Small intestine (tissue), 7 donors: ENCODE data around the gene FGF19. TPM values are rescaled to one million over a fixed set of nuclear protein-coding genes. Genes with fewer than 3 reads are reported as not detected.

Experiments
- DNase-seq, 2 donors: peaks; one replicate each; pipeline versions ENCODE4 v3.0.0 to v3.0.0-alpha.2; 2013
- FAIRE-seq: peaks from 2 replicates; lab custom pipeline; 2012; peaks lifted over from hg19 to GRCh38; lab: Jason Lieb, UNC
- H3K27ac ChIP-seq, 3 donors: one replicate each; pipeline ENCODE4 v1.5.1; 2013; ENCODE audit warnings: low read length in 2 of 3, mild to moderate bottlenecking in 2 of 3, control low read depth in 1 of 3, inconsistent platforms in 1 of 3, low read depth in 1 of 3, moderate library complexity in 1 of 3
- H3K27me3 ChIP-seq, 3 donors: one replicate each; pipeline ENCODE4 v1.6.1; 2013; ENCODE audit warnings: low read length in 3 of 3, inconsistent platforms in 1 of 3; ENCODE audit not compliant: control insufficient read depth in 3 of 3, insufficient read depth in 3 of 3
- H3K36me3 ChIP-seq, 3 donors: one replicate each; pipeline ENCODE4 v1.6.1; 2013; ENCODE audit warnings: low read length in 3 of 3, inconsistent platforms in 1 of 3, low read depth in 1 of 3, mild to moderate bottlenecking in 1 of 3, moderate library complexity in 1 of 3; ENCODE audit not compliant: control insufficient read depth in 3 of 3, insufficient read depth in 2 of 3
- H3K4me1 ChIP-seq, 3 donors: one replicate each; pipeline ENCODE4 v1.6.1; 2013; ENCODE audit warnings: low read length in 2 of 3, inconsistent platforms in 1 of 3, low read depth in 1 of 3, mild to moderate bottlenecking in 1 of 3, moderate library complexity in 1 of 3; ENCODE audit not compliant: control insufficient read depth in 3 of 3, insufficient read depth in 2 of 3
- H3K4me3 ChIP-seq, 3 donors: one replicate each; pipeline ENCODE4 v1.5.1; 2013; ENCODE audit warnings: low read length in 3 of 3, control low read depth in 1 of 3, inconsistent platforms in 1 of 3, low read depth in 1 of 3, mild to moderate bottlenecking in 1 of 3, moderate library complexity in 1 of 3
- H3K9me3 ChIP-seq, 2 donors: one replicate each; pipeline ENCODE4 v1.6.1; 2013; ENCODE audit warnings: low read depth in 1 of 2, low read length in 1 of 2; ENCODE audit not compliant: control insufficient read depth in 2 of 2, insufficient read depth in 1 of 2
- WGBS, 3 donors: extraction: QIAGEN DNeasy Blood & Tissue Kit; methylation state at CpG; one replicate each; pipeline ENCODE4 v1.1.7; 2013; 5-methylcytosine and 5-hydroxymethylcytosine counted together
- polyA plus RNA-seq, 4 donors: library from polyadenylated mRNA; stranded (reverse) in 3 of 4; unstranded in 1 of 4; fragments of 200-250 nt in 3 of 4; fragments of 120-200 nt in 1 of 4; gene quantifications; one replicate each; pipeline versions ENCODE4 v1.2.1 to v1.2.3, GENCODE V29; 2013
- donor health status: healthy with polysubstance abuse.
- donor health status: control.
- donor health status: control.
- donor health status: Bipolar disorder and iron deficiency.
- donor health status: healthy.

FGF19 gene
- polyA plus RNA-seq, 4 donors: 0.37 to 1.7 TPM; not detected in 2

DNA sequence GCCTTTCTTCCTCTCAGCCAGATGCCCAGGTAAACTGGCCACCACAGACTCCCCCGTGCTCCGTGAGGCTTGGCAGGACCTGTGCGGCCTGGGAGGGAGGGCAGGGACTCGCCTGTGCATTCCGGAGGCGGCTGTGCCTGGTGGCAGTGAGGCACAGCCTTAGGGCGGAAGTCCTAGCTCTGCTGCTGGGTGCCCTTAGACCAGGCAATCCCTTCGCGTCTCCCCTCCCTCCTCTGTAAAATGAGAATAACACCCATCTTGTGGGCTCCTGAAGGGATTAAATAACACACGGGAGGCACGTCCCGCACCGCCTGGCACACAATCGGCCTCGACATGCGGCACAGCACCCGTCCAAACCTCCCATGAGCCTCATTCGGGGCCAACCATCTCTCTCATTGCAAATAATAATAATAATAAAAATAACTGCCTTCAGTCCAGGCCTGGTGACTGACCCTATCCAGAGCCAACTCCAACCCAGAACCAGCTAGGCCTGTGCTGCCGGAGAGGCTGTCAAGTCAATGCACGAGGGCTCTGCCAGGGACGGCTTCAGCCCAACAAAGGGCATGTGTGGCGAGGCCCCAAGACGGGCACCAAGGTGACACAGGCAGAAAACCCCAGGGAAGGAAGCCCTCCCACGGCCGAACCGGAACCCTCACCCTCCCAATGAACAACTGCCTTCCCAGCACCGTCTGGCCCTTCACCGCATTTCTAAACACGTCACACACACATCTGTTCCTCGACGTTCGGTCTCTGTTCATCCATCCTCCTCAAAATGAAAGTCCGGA, 36.9 kb downstream of the FGF19 start:
- DNase-seq: no peak
- Histone ChIP-seq H3K9me3 (no peaks in the 10 kb centered on the region), H3K4me1 (peaks cover 0 to 2% (median 0%) of the 10 kb centered on the region in 3 donors), H3K36me3 (peaks cover 6 to 80% (median 12%) of the 10 kb centered on the region in 3 donors), H3K4me3 (no peak overlapping the region), H3K27ac (no peak overlapping the region), H3K27me3 (no peaks in the 10 kb centered on the region)
- 91 to 96% (median 91%) methylated on average over 33 of the region's 33 CpGs for WGBS, 3 donors
- no peak for FAIRE-seq

DNA sequence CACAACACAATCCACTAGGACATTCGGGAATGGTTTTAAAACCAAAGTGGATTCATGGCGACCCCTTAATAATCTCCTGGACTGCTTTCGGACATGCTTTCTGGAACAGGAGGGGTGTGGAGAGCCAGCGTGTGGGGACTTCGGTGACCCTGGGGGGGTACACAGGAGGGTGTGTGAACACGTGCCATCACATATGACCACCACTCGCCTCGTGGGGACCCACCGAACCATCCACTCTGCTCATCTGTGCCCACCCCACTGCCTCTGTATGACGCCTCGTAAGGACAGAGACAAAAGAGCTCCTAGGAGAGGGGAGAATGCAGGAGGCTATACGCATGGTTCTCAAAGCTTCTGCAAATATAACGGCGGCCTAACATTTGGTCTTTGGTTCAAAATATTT, 37.6 kb downstream of the FGF19 start:
- no peak overlapping the region for H3K27ac ChIP-seq
- no peak overlapping the region for H3K4me3 ChIP-seq
- H3K9me3 ChIP-seq: no peaks in the 10 kb centered on the region
- H3K27me3 ChIP-seq: no peaks in the 10 kb centered on the region
- WGBS, 3 donors: 95 to 97% (median 95%) methylated on average over 14 of the region's 14 CpGs
- H3K36me3 ChIP-seq: peaks cover 6 to 79% (median 12%) of the 10 kb centered on the region in 3 donors
- FAIRE-seq (no peak), DNase-seq (no peak)
- peaks cover 0 to 2% (median 0%) of the 10 kb centered on the region in 3 donors for H3K4me1 ChIP-seq

DNA sequence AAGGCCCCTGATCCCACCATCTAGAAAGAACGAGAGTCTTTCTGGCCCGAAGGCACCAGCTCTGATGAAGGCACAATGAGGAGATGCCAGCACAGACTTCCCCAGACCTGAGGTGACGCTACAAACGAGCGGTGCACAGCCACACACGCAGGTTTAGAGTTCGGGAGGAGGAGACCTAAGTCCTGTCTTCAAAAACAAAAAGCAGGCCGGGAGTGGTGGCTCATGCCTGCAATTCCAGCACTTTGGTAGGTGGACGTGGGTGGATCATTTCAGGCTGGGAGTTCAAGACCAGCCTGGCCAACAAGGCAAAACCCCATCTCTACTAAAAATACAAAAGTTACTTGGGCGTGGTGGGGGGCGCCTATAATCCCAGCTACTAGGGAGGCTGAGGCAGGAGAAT, 38.2 kb downstream of the FGF19 start:
- no peak for DNase-seq
- WGBS, 3 donors: 92 to 97% (median 93%) methylated on average over 11 of the region's 11 CpGs

DNA sequence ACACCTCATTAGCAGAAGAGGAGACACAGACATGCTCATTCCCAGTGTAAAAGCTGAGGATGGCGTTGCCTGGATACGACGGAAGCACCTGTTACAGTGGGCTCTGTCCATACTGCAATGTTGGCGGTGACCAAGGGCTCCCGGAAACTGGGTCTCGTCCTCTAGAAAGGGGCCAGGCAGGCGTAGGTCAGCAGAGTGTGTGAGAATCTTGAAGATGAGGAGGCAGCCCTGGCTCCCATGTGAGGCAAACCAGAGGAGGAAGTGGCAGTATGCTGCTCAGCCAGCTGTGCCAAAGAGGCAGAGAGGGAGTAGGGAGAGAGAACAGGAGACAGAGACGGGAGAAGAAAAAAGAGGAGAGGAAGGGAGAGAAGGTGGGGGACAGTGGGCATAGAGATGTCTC, 38.9 kb downstream of the FGF19 start:
- no peak for DNase-seq
- Histone ChIP-seq H3K9me3 (no peaks in the 10 kb centered on the region), H3K4me1 (peaks cover 0 to under 1% (median 0%) of the 10 kb centered on the region in 3 donors), H3K36me3 (peaks cover 6 to 74% (median 9%) of the 10 kb centered on the region in 3 donors), H3K27ac (no peak overlapping the region), H3K27me3 (no peaks in the 10 kb centered on the region), H3K4me3 (no peak overlapping the region)
- 92 to 94% (median 93%) methylated on average over 8 of the region's 8 CpGs for WGBS, 3 donors
- FAIRE-seq: no peak

More for the DNA sequence above, 38.2 kb downstream of the FGF19 start:
- H3K9me3 ChIP-seq: no peaks in the 10 kb centered on the region
- H3K27ac ChIP-seq: no peak overlapping the region
- no peaks in the 10 kb centered on the region for H3K27me3 ChIP-seq
- H3K36me3 ChIP-seq: peaks cover 6 to 81% (median 12%) of the 10 kb centered on the region in 3 donors
- peaks cover 0 to 2% (median 0%) of the 10 kb centered on the region in 3 donors for H3K4me1 ChIP-seq
- no peak for FAIRE-seq
- H3K4me3 ChIP-seq: no peak overlapping the region

DNA sequence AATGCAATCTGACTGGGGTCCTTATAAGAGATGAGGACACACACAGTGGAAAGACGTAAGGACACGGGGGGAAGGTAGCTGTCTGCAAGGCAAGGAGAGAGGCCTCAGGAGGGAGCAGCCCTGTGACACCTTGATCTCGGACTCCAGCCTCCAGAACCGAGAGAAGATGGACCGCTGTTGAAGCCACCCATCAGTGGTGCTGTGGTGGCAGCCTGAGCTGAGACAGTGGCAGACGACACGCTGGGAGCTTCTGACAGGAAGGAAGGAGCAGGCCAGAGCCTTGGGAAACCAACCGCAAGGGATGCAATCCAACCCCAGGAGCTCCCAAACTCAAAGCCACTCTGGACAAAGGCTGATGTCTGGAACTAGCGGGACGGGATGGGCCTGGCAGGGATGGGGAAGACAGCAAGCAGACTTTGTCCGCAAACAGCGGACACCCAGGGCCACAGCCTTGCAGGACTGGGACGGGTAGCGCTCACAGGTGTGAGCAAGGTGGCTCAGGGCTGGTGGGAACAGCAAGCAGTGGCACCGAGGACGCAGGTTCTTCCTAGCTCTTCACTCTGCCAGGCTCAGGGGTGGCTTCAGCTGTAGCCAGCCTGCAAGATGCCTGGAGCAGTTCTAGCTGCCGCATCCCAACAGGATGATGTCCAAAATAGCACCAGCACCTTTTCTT, 39.6 kb downstream of the FGF19 start:
- FAIRE-seq (no peak), DNase-seq (no peak)
- Histone ChIP-seq H3K36me3 (peaks cover 4 to 68% (median 6%) of the 10 kb centered on the region in 3 donors), H3K9me3 (no peaks in the 10 kb centered on the region), H3K27ac (no peak overlapping the region), H3K4me3 (no peak overlapping the region), H3K4me1 (no peaks in the 10 kb centered on the region), H3K27me3 (no peaks in the 10 kb centered on the region)
- 93 to 95% (median 95%) methylated on average over 17 of the region's 17 CpGs for WGBS, 3 donors

DNA sequence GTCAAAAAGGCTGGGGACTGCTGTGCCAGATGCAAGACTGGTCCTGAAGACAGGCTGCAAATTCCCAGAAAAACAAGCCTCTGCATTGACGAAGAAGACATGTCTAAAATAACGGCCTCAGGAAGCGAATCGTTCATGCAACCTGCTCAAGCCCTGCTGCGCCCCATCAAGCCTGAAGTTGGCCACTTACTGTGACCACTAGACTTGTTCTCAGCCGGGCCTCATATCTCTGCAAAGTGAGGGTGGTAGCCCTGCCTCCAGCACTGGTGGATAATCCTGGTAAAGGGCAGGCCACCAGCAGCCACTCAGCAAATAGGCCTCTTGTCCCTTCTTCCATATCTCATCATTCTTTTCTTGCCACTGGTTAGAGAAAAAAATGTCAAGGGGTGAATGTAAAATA, 40.5 kb downstream of the FGF19 start:
- WGBS, 3 donors: 88 to 93% (median 91%) methylated on average over 6 of the region's 6 CpGs
- Histone ChIP-seq H3K4me1 (no peaks in the 10 kb centered on the region), H3K4me3 (no peak overlapping the region), H3K9me3 (no peaks in the 10 kb centered on the region), H3K27me3 (no peaks in the 10 kb centered on the region), H3K27ac (no peak overlapping the region), H3K36me3 (peaks cover 4 to 62% (median 6%) of the 10 kb centered on the region in 3 donors)
- no peak for FAIRE-seq
- no peak for DNase-seq

DNA sequence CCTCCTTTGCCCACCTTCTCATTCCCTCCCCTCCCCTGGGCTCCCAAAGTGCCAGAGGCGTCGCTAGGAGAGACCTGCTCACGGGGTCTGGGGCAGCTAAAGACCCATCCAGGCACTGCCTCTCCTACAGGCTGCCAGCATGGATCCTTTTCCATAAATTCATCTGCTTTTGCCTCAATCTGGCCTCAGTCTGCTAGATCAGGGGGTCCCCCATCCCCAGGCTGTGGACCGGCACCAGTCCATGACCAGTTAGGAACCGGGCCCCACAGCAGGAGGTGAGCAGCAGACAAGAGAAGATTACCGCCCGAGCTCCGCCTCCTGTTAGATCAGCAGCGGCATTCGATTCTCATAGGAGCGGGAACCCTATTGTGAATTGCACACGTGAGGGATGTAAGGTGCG, 41.0 kb downstream of the FGF19 start:
- 92 to 96% (median 95%) methylated on average over 13 of the region's 13 CpGs for WGBS, 3 donors
- Histone ChIP-seq H3K27ac (no peak overlapping the region), H3K4me3 (no peak overlapping the region), H3K4me1 (peaks cover 0 to 4% (median 0%) of the 10 kb centered on the region in 3 donors), H3K9me3 (no peaks in the 10 kb centered on the region), H3K27me3 (no peaks in the 10 kb centered on the region), H3K36me3 (peaks cover 3 to 58% (median 6%) of the 10 kb centered on the region in 3 donors)
- no peak for FAIRE-seq
- DNase-seq: no peak

DNA sequence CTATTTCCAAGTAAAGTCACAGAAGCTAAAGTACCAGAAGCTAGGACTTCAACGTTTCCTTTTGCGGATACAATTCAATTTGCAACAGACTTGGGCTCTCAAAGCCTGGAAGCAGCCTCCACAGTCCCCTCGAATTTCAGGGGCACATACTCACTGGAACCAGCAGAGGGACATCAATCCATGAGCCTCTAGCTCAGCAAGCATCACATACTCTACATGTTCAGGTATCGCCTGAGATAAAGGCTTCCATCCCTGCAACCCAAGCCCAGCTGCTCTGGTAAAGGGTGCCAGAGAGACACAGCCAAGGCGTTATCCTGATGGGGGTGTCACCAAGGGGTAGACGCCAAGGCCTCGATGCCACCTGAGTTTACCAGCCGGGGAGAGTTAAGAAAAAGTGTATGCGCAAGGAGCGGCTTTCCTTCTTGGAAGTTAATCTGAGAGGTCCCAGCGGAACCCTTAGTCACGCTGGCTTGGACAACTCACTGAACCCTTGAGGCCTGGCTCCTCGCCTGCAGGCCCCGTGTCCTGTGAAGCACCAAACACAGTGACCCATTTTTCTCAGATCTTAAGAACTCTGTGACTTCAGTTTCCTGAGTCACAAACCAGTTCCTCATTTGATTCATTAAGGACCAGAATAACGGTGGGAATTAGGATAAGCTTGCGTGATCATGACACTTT, 41.7 kb downstream of the FGF19 start:
- no peaks in the 10 kb centered on the region for H3K27me3 ChIP-seq
- FAIRE-seq (no peak), DNase-seq (no peak)
- peaks cover 0 to 54% (median 6%) of the 10 kb centered on the region in 3 donors for H3K36me3 ChIP-seq
- peaks cover 0 to 5% (median 0%) of the 10 kb centered on the region in 3 donors for H3K4me1 ChIP-seq
- no peak overlapping the region for H3K27ac ChIP-seq
- H3K9me3 ChIP-seq: no peaks in the 10 kb centered on the region
- WGBS, 3 donors: 85 to 88% (median 87%) methylated on average over 16 of the region's 16 CpGs
- no peak overlapping the region for H3K4me3 ChIP-seq
